ENCODE results near the gene CNPY1. TPM values are rescaled to one million over a fixed set of nuclear protein-coding genes. Genes with fewer than 3 reads are reported as not detected.

Gene CNPY1
- total and polyA plus RNA-seq, 8 donors = 0.18 TPM; not detected in 7

GRCh38 chr7:155513543-155514285, 32.6 kb downstream of the CNPY1 start:
- intact Hi-C loops (cut with DNase I; ENCODE audit: low total_unique reads) = no loop called here
- H3K36me3 ChIP-seq = no peaks in the 10 kb centered on the region
- H3K27ac ChIP-seq = no peak overlapping the region
- peaks cover 0 to 15% (median 0%) of the 10 kb centered on the region in 4 donors for H3K9me3 ChIP-seq
- TF ChIP-seq EP300 (IDR thresholded peaks at IDR 0.05) (no peak), POLR2AphosphoS5 (IDR thresholded peaks at IDR 0.05) (no peak), POLR2A (IDR thresholded peaks at IDR 0.05) (no peak)
- TF ChIP-seq, protein P1, sequence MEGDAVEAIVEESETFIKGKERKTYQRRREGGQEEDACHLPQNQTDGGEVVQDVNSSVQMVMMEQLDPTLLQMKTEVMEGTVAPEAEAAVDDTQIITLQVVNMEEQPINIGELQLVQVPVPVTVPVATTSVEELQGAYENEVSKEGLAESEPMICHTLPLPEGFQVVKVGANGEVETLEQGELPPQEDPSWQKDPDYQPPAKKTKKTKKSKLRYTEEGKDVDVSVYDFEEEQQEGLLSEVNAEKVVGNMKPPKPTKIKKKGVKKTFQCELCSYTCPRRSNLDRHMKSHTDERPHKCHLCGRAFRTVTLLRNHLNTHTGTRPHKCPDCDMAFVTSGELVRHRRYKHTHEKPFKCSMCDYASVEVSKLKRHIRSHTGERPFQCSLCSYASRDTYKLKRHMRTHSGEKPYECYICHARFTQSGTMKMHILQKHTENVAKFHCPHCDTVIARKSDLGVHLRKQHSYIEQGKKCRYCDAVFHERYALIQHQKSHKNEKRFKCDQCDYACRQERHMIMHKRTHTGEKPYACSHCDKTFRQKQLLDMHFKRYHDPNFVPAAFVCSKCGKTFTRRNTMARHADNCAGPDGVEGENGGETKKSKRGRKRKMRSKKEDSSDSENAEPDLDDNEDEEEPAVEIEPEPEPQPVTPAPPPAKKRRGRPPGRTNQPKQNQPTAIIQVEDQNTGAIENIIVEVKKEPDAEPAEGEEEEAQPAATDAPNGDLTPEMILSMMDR (IDR thresholded peaks at IDR 0.05) = no peak
- WGBS, 5 donors = 62 to 76% (median 70%) methylated on average over 13 of the region's 13 CpGs
- no peak for DNase-seq
- H3K4me1 ChIP-seq = peaks cover 0 to 15% (median 12%) of the 10 kb centered on the region in 4 donors
- H3K4me3 ChIP-seq = no peak overlapping the region
- H3K27me3 ChIP-seq = peaks cover 18 to 100% (median 62%) of the 10 kb centered on the region in 3 donors

DNA sequence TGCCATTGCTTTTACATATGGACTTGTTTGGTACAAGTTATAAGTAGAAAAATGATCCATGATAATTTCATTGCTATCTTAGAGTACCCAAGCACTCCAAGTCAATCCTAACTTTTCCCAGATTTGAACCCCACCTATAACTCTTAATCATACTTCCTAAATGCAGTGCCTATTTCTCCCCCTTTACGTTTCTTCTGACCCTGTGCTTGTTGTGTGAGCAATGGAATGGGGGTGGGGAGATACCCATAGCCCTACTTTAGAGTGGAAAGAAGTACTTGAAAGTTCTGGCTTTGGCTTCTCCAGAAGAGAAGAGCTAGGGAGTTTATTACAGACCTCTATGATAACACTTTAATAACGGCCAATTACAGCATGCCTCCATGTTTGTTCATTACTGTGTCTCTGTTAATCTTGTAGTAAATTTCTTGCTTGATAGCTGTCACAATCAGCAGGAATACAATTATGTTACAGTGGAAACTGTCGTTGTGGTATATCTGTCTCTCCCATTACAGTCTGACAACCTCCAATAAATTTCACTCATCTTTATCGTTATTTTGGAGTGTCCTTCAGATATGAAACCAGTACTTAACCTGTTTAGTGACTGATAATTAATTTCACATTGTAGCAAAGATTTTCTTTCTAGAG, 34.0 kb downstream of the CNPY1 start:
- intact Hi-C loops (cut with DNase I; ENCODE audit: low total_unique reads) = no loop called here
- TF ChIP-seq POLR2A (IDR thresholded peaks at IDR 0.05) (no peak), POLR2AphosphoS5 (IDR thresholded peaks at IDR 0.05) (no peak), EP300 (IDR thresholded peaks at IDR 0.05) (no peak)
- TF ChIP-seq, protein P1 (IDR thresholded peaks at IDR 0.05) = no peak
- WGBS, 5 donors = 29 to 35% (median 32%) methylated on average over 4 of the region's 4 CpGs
- Histone ChIP-seq H3K9me3 (peaks cover 0 to 21% (median 0%) of the 10 kb centered on the region in 4 donors), H3K27me3 (peaks cover 27 to 100% (median 72%) of the 10 kb centered on the region in 3 donors), H3K4me1 (peaks cover 0 to 15% (median 12%) of the 10 kb centered on the region in 4 donors), H3K4me3 (no peak overlapping the region), H3K27ac (no peak overlapping the region), H3K36me3 (no peaks in the 10 kb centered on the region)
- DNase-seq = no peak

DNA sequence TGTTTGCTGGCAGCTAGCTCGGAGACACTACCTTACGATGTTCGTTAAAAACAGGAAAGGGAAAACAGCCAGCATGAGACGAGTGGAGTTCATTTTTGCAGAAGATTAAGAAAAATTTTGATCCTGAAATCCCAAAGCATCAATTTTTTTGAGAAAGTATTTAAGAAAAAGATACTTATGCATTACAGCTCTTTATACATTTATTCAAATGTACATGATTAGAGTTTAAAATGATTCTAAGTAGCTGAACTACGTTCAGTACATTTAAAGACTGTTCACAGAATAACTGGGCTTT, 34.7 kb downstream of the CNPY1 start:
- peaks cover 0 to 21% (median 0%) of the 10 kb centered on the region in 4 donors for H3K9me3 ChIP-seq
- no peaks in the 10 kb centered on the region for H3K36me3 ChIP-seq
- H3K27ac ChIP-seq = no peak overlapping the region
- H3K27me3 ChIP-seq = peaks cover 31 to 100% (median 75%) of the 10 kb centered on the region in 3 donors
- no peak for TF ChIP-seq POLR2AphosphoS5 (IDR thresholded peaks at IDR 0.05)
- no peak for DNase-seq
- H3K4me1 ChIP-seq = peaks cover 0 to 17% (median 12%) of the 10 kb centered on the region in 4 donors
- intact Hi-C loops (cut with DNase I; ENCODE audit: low total_unique reads) = no loop called here
- WGBS, 5 donors = 14 to 22% (median 17%) methylated on average over 5 of the region's 5 CpGs
- H3K4me3 ChIP-seq = no peak overlapping the region

DNA sequence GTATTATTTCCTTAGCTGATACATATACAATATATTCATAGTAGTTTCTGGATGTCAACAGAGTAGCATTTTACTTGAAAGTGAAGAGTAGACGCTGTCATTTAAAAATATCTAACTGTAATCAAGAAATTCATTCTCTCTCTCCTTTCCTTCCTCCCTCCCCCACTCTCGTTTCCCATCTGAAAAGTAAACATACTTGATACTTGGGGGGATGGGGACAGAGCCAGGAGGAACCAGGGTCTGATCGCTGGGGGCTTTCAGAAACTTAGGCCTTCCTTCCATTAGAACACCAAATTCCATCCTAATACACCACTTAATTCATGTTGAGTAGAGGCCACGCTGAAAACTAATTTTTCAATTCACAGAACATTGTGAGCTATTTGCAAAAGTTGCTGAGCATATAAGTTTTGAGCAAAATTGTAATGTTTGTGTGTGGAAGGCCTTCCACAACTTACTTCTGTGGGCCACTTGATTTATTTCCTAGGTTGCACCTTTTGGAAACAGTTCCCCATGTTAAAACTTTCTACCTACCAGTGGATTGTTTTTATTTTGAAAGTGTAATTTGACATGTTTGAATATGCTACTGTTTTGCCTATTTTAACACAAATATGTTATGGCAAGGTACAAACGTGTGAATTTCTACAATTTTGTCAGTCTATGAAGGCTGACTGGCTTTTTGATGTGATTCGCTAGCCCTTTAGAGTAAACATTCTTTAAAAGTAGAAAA, 35.2 kb downstream of the CNPY1 start:
- Histone ChIP-seq H3K36me3 (no peaks in the 10 kb centered on the region), H3K27ac (no peak overlapping the region), H3K4me3 (no peak overlapping the region), H3K27me3 (peaks cover 28 to 100% (median 80%) of the 10 kb centered on the region in 3 donors), H3K9me3 (peaks cover 0 to 21% (median 0%) of the 10 kb centered on the region in 4 donors), H3K4me1 (peaks cover 0 to 19% (median 12%) of the 10 kb centered on the region in 4 donors)
- 7 to 11% (median 8%) methylated on average over 6 of the region's 6 CpGs for WGBS, 5 donors
- no peak for TF ChIP-seq EP300 (IDR thresholded peaks at IDR 0.05)
- no peak for TF ChIP-seq POLR2A (IDR thresholded peaks at IDR 0.05)
- TF ChIP-seq POLR2AphosphoS5 (IDR thresholded peaks at IDR 0.05) = no peak
- TF ChIP-seq, protein P1 (IDR thresholded peaks at IDR 0.05) = no peak
- no peak for DNase-seq
- intact Hi-C loops (cut with DNase I; ENCODE audit: low total_unique reads) = no loop called here

Measured in stomach (tissue), 9 donors.